Hematopoietic multipotent progenitor cell treated with erythropoietin and hydrocortisone succinate and interleukin-3 and kit ligand, for 15 days (in vitro differentiated cells): ENCODE data around the gene FBXO30.
A peak's percentile ranks its signal among the peaks of the same experiment; 100 is the strongest.

Source experiments
- DNase-seq: peaks from one replicate; pipeline ENCODE4 v3.0.0-alpha.2; 2015; ENCODE audit warnings: low spot score

The FBXO30 gene

DNA sequence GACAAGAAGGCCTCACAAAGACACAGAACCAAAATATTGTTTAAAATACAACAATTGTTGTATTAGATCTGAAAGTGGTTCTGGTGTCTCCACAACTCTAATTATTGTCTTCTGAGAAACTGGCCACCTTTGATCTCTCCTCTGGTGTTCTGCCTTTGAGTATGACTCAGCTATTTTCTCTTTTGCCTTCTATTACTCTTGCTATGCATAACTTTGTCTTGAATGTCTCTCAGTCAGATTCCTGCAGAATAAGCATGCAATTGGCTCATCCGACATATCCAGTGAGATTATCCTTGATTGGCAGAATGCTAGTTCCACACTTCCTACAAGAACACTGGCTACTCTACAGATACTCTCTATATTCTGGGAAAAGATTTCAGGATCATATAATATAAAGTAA, 65.0 kb downstream of the FBXO30 start:
- peak; percentile 58 for DNase-seq

DNA sequence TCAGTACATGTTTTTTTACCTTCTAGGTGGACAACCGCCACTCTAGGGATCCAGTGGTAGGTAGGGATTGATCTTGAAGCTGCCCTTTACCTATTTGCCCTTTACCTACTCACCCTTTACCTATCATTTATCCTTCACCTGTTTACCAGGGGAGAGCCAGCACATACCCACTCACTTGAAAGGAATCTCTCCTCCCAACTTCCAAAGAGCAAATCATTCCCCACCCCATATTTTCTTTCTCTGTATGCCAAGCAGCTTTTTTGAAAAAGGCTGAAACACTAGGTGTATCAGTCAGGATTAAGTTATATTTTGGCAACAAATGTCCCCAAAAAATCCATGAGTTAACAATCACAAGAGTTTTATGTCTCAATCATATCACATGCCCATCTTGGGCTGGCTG, 68.7 kb downstream of the FBXO30 start:
- no peak for DNase-seq

DNA sequence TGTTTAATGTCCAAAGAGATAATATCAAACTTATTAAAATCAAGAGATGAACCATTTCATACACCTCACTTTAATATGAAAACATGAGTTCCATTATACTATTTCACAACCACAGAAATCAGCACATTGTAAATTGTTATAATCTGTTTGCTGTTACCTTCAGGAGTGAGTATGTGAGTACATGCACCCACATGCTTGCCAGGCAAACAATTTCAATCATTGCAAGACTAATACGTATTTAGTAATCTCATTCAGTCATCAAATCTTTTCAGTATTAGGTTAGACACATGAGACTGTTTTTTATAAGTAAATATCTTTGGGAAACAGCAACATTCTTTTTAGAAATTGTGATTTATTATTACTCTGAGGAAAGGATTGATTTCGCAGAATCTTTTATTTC, 70.0 kb downstream of the FBXO30 start:
- DNase-seq, result no peak
